ENCODE measurements around the gene TRIM27.

TRIM27 gene

DNA sequence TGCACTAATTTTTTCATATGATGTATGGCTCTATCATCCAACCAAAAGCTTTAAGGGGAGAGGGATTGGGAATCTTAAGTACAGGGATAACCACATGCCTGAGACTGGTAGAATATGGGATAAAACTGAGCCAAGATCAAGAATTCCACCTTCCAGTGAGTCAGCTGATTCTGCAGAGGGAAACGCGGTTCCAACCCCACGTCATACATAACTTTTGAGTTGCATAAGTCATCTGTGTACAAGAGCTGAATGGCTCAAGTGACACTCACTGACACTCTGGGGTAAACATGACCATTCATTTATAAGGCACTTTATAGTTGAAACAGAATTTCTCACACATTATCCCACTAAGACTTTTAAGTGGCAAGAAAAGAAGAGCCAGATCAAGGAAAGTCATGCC lies 16.4 kb downstream of the TRIM27 start:
- Histone ChIP-seq H3K27me3 (ENCODE audit: insufficient read depth, low read depth) (no peaks in the 10 kb centered on the region), H3K4me3 (IDR thresholded peaks at IDR 0.05; ENCODE audit: insufficient read depth, low read depth, low read length) (no peak overlapping the region), H2AFZ (ENCODE audit: low read depth) (no peak overlapping the region), H3K4me1 (ENCODE audit: low read depth, poor library complexity, severe bottlenecking) (no peaks in the 10 kb centered on the region), H3K36me3 (ENCODE audit: insufficient read depth) (peaks cover 10% of the 10 kb centered on the region), H3K79me2 (ENCODE audit: insufficient read depth, low read depth) (no peaks in the 10 kb centered on the region), H3K9ac (no peak overlapping the region), H3K4me2 (no peak overlapping the region), H4K20me1 (ENCODE audit: insufficient read depth) (no peaks in the 10 kb centered on the region), H3K27ac (no peak overlapping the region)
- TF ChIP-seq, protein P1, sequence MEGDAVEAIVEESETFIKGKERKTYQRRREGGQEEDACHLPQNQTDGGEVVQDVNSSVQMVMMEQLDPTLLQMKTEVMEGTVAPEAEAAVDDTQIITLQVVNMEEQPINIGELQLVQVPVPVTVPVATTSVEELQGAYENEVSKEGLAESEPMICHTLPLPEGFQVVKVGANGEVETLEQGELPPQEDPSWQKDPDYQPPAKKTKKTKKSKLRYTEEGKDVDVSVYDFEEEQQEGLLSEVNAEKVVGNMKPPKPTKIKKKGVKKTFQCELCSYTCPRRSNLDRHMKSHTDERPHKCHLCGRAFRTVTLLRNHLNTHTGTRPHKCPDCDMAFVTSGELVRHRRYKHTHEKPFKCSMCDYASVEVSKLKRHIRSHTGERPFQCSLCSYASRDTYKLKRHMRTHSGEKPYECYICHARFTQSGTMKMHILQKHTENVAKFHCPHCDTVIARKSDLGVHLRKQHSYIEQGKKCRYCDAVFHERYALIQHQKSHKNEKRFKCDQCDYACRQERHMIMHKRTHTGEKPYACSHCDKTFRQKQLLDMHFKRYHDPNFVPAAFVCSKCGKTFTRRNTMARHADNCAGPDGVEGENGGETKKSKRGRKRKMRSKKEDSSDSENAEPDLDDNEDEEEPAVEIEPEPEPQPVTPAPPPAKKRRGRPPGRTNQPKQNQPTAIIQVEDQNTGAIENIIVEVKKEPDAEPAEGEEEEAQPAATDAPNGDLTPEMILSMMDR (conservative IDR thresholded peaks at IDR 0.05; ENCODE audit: low read depth, low read length) = no peak

- H3K4me1 ChIP-seq (ENCODE audit: low read depth, poor library complexity, severe bottlenecking) = no peaks in the 10 kb centered on the region
- no peak overlapping the region for H2AFZ ChIP-seq (ENCODE audit: low read depth)
- peaks cover 5% of the 10 kb centered on the region; the same call in 1 of the 2 replicates for H3K36me3 ChIP-seq (ENCODE audit: insufficient read depth)
- TF ChIP-seq, protein P1 (conservative IDR thresholded peaks at IDR 0.05; ENCODE audit: low read depth, low read length) = no peak
- no peaks in the 10 kb centered on the region for H3K79me2 ChIP-seq (ENCODE audit: insufficient read depth, low read depth)
- no peak overlapping the region for H3K4me3 ChIP-seq (IDR thresholded peaks at IDR 0.05; ENCODE audit: insufficient read depth, low read depth, low read length)
- H3K9ac ChIP-seq = no peak overlapping the region
- H3K27me3 ChIP-seq (ENCODE audit: insufficient read depth, low read depth) = no peaks in the 10 kb centered on the region
- H3K4me2 ChIP-seq = no peak overlapping the region
- H3K27ac ChIP-seq = no peak overlapping the region
- no peaks in the 10 kb centered on the region for H4K20me1 ChIP-seq (ENCODE audit: insufficient read depth)
Observed at GRCh38 chr6:28906669-28907068, 17.1 kb downstream of the TRIM27 start.

DNA sequence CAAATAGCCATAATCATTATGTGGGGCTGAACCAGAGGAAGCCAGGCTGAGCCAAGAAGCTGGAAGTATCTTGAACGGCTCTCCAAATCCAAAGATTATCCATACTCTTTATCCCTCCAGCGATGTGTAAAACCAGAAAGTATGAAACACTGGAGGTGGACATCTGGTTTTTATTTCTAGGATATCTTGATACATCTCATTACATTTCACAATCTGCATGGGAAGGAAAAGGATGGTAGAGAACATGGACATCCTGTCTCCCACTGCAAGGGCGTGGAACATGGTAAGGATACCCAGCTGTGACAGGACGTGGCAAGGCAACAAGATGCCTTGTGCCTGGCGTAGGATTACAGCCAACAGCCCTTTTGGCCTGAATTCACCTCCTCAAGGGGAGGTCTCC lies 20.1 kb downstream of the TRIM27 start:
- H3K4me2 ChIP-seq = no peak overlapping the region
- H3K27me3 ChIP-seq (ENCODE audit: insufficient read depth, low read depth) = no peaks in the 10 kb centered on the region
- H2AFZ ChIP-seq (ENCODE audit: low read depth) = no peak overlapping the region
- H4K20me1 ChIP-seq (ENCODE audit: insufficient read depth) = no peaks in the 10 kb centered on the region
- H3K27ac ChIP-seq = no peak overlapping the region
- no peaks in the 10 kb centered on the region; the same call in 1 of the 2 replicates for H3K36me3 ChIP-seq (ENCODE audit: insufficient read depth)
- H3K9ac ChIP-seq = no peak overlapping the region
- TF ChIP-seq, protein P1 (conservative IDR thresholded peaks at IDR 0.05; ENCODE audit: low read depth, low read length) = no peak
- peaks cover under 1% of the 10 kb centered on the region for H3K4me1 ChIP-seq (ENCODE audit: low read depth, poor library complexity, severe bottlenecking)
- H3K79me2 ChIP-seq (ENCODE audit: insufficient read depth, low read depth) = no peaks in the 10 kb centered on the region
- H3K4me3 ChIP-seq (IDR thresholded peaks at IDR 0.05; ENCODE audit: insufficient read depth, low read depth, low read length) = no peak overlapping the region

DNA sequence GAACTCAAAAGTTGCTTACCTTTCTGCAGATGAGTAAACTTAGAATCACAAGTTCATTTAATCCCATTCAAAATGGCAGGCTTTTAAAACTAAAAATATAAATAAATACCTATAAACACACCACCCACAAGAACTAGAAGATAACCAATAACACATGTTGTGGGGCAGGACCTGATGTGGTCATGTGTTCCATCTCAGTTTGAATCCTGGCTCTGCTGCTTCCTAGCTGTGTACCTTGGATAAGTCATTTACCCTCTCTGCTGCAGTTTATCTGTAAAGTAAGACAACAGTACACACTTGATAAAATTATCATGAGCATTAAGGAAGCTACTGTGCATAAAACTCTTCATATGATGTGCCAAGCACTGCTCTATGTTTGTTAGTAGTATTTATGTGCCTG lies 22.0 kb downstream of the TRIM27 start:
- no peak overlapping the region for H2AFZ ChIP-seq (ENCODE audit: low read depth)
- H3K27ac ChIP-seq = no peak overlapping the region
- no peak overlapping the region for H3K4me3 ChIP-seq (IDR thresholded peaks at IDR 0.05; ENCODE audit: insufficient read depth, low read depth, low read length)
- no peaks in the 10 kb centered on the region; the same call in 1 of the 2 replicates for H3K36me3 ChIP-seq (ENCODE audit: insufficient read depth)
- H3K4me2 ChIP-seq = no peak overlapping the region
- H3K4me1 ChIP-seq (ENCODE audit: low read depth, poor library complexity, severe bottlenecking) = peaks cover 13% of the 10 kb centered on the region
- H3K27me3 ChIP-seq (ENCODE audit: insufficient read depth, low read depth) = no peaks in the 10 kb centered on the region
- H3K79me2 ChIP-seq (ENCODE audit: insufficient read depth, low read depth) = no peaks in the 10 kb centered on the region
- no peaks in the 10 kb centered on the region for H4K20me1 ChIP-seq (ENCODE audit: insufficient read depth)
- no peak overlapping the region for H3K9ac ChIP-seq
- TF ChIP-seq, protein P1 (conservative IDR thresholded peaks at IDR 0.05; ENCODE audit: low read depth, low read length) = no peak

Data from KMS-11 (cell line).